HG03066 (cell line): ENCODE data around the gene LZTR1.
"Not testable (repeated sequence)": the region's sequence is repeated elsewhere in the genome, so short reads cannot be mapped to it uniquely, and the experiment has no call there.

Experiments used
- ATAC-seq: cut with Tn5 transposase; IDR thresholded peaks from one replicate; pipeline ENCODE4 v1.9.1; 2021; ENCODE audit warnings: low read depth; ENCODE audit not compliant: unreplicated experiment

The LZTR1 gene

GRCh38 chr22:20994128-20994901, 12.2 kb downstream of the LZTR1 start:
- no peak for ATAC-seq

GRCh38 chr22:20994902-20995241, 12.8 kb downstream of the LZTR1 start:
- ATAC-seq = no peak

- ATAC-seq = no peak
These were observed 13.4 kb downstream of the LZTR1 start for GRCh38 chr22:20995329-20996030.

GRCh38 chr22:20996031-20996410, 13.9 kb downstream of the LZTR1 start:
- no peak for ATAC-seq

GRCh38 chr22:20996598-20997535, 14.8 kb downstream of the LZTR1 start:
- ATAC-seq = no peak

- no peak for ATAC-seq
These were observed 15.6 kb downstream of the LZTR1 start for GRCh38 chr22:20997536-20998257.

- ATAC-seq = no peak
These were observed 16.6 kb downstream of the LZTR1 start for GRCh38 chr22:20998411-20999336.

- no peak for ATAC-seq
These were observed 17.5 kb downstream of the LZTR1 start for GRCh38 chr22:20999350-21000206.

GRCh38 chr22:21000207-21000986, 18.3 kb downstream of the LZTR1 start:
- no peak for ATAC-seq

GRCh38 chr22:21000987-21001600, 19.0 kb downstream of the LZTR1 start:
- ATAC-seq = no peak

GRCh38 chr22:21001601-21002325, 19.7 kb downstream of the LZTR1 start, which contains the start of gene THAP7:
TSS of gene THAP7 (minus strand) at chr22:21002118. CDS start at chr22:21001911, 207 bp downstream.
- ATAC-seq = peak; percentile 84

GRCh38 chr22:21003782-21004181, 21.7 kb downstream of the LZTR1 start:
- ATAC-seq = no peak

GRCh38 chr22:21009208-21009607, 27.1 kb downstream of the LZTR1 start:
- ATAC-seq = not testable (repeated sequence)

- no peak for ATAC-seq
These were observed 27.7 kb downstream of the LZTR1 start for GRCh38 chr22:21009638-21010425.

GRCh38 chr22:21010426-21011113, 28.5 kb downstream of the LZTR1 start:
- no peak for ATAC-seq
